Upper lobe of left lung (tissue), 4 donors: ENCODE measurements around the gene RPL39.

ENCODE experiments used
- CTCF ChIP-seq, 6 experiments: fragments of 450-650 bp in 4 of 6; fragments of 200-600 bp in 2 of 6; sonication (generic) in 2 of 6; IDR thresholded peaks; one replicate each; pipeline ENCODE4 v1.5.1; 2016 to 2019; ENCODE audit warnings: antibody characterized with exemption in 6 of 6
- POLR2A ChIP-seq, 4 donors: fragments of 450-650 bp; IDR thresholded peaks; one replicate each; pipeline ENCODE4 v1.5.1; 2016 to 2017; ENCODE audit warnings: antibody characterized with exemption in 4 of 4, mild to moderate bottlenecking in 2 of 4

GRCh38 chrX:119759248-119759766, 32.1 kb downstream of the RPL39 start:
- TF ChIP-seq CTCF (IDR thresholded peaks at IDR 0.05) (no peak), POLR2A (IDR thresholded peaks at IDR 0.05) (no peak)
